Measurements from ENCODE around the gene PPP1R9A.
"Not testable (repeated sequence)": the region's sequence is repeated elsewhere in the genome, so short reads cannot be mapped to it uniquely, and the experiment has no call there.

The PPP1R9A gene

DNA sequence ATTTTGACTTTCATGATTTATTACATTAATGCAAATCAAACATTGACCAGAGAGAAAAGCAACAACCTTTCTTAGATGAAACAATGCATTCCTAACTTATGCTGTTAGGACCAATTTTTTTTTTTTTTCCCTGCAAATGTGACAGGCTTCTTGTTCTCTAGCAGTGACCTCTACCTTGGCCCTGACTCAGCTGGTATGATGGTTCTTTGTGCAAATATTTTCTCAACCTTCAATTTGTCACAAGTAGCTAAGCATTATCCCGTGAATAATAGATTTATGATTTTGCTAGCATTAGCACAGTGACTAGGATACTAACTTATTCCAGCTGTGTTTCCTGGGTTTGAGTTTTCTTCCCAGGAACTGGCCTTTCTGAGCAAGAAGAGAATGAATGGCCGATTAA lies 64.9 kb downstream of the PPP1R9A start:
- no peak for DNase-seq (ENCODE audit: low read depth in 2 of 3, low spot score in 2 of 3)

DNA sequence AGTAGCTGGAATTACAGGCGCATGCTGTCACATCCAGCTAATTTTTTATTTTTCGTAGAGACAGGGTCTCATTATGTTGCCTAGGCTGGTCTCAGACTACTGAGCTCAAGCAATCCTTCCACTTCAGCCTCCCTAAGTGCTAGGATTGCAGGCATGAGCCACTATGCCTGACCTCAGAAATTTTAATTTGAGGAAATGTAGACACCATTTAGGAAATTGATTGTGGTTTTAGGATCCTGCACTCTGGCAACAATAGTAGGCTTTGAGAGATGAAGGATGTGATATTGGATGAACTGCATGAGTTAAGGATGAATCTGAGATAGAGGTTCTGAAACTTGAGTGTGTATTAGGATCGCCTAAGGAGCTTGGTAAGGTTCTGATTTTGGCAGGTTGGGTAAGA lies 66.5 kb downstream of the PPP1R9A start:
- DNase-seq (ENCODE audit: low read depth in 2 of 3, low spot score in 2 of 3): no peak

DNA sequence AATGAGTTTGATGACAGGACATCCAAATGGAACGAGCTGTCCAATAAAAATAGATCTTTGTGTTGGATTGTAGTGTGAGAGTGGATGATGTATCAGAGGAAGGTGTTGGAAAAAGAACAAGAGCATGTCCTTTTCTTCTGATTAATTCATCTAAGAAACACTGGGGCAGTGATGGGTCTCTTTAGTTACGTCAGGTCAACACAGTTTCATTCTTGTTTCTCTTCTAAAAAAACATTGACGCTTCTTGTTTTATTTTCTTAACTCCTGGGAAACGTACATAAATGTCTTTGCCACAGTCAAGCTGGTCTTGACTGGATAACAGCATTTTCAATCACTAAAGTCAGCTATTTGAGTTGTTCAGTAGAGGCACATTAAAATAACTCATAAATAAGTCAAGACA lies 67.0 kb downstream of the PPP1R9A start:
- DNase-seq (ENCODE audit: low read depth in 2 of 3, low spot score in 2 of 3): no peak

DNA sequence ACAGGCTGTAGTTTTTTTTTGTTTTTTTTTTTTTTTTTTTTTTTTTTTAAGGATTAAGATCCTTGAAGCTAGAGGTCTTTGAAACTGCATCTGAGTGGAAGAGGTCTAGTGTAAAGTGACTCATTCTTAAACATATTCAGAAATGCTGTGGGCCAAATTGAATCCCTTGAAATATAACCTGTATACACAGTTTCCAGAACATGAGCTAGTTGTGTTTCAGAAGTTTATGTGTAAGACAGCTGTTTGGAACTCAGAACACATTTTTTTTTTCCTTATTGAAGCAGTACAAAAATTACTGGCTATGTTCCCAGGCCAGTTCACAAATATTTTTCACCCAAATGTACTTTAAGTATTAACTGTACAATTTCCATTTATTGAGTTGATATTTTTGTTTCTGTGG lies 67.9 kb downstream of the PPP1R9A start:
- DNase-seq (ENCODE audit: low read depth in 2 of 3, low spot score in 2 of 3): no peak

DNA sequence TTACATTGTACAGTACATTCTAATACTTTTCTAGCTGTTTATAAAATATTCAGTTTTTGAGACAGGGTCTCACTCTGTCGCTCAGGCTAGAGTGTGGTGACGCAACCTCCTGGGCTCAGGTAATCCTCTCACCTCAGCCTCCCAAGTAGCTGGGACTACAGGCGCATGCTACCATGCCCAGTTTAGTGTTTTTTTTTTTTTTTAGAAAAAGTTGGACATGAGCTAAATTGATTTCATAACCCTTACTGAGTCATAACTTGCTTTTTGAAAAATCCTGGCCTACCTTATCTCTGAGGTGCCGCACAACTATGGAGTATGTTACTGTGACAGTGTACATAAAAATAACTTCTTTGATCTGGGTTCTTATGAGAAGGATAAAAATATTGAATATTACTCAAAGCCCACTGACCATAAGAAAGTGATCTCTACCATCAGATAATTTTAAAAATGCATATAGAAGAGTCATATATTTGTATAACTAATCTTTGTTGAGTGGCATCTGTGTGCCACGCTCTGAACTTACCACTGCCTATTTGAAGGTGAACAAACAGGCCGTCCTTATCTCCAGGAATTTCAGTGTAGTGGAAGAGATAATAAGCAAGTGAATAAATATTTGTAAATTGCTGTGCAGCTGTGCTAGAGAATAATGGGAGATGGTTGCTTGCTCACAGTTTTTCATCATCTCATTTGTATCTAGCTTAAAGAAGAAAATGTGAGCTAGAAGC lies 73.2 kb downstream of the PPP1R9A start:
- DNase-seq (ENCODE audit: low read depth in 2 of 3, low spot score in 2 of 3): no peak

DNA sequence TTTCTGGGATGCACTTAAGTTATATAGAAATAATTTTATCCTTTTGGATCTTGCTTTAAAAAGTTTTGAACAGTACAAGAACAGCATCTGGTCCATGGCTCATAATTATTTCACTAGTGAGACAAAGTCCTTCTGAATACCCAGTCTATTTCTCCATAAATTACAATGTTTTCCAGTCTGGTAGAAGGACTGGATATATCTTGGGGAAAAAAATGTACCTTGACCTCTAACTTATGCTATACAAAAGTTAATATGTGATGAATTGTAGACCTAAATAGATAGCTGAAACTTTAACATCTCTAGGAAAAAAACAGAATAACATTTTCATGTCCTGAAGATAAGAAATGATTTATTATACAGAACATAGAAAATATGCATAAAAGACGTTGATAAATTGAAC lies 88.5 kb downstream of the PPP1R9A start:
- no peak for DNase-seq (ENCODE audit: low read depth in 2 of 3, low spot score in 2 of 3)

DNA sequence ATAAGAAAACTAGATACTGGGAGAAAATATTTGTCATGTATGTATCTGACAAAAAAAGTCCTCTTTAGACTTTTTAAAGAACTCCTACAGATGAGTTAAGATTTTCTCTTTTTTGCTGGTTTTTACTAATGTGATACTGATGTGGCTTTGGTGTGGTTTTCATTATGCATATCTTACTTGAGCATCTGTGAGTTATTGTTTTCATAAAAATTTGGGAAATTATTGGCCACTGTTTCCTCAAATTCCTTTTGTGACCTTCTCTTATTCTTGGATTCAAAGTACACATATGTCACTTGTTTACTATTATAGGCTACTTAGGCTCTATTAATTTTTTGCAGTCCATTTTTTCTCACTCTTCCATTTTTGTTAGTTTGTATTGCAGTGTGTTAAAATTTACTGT lies 89.0 kb downstream of the PPP1R9A start:
- no peak for DNase-seq (ENCODE audit: low read depth in 2 of 3, low spot score in 2 of 3)

DNA sequence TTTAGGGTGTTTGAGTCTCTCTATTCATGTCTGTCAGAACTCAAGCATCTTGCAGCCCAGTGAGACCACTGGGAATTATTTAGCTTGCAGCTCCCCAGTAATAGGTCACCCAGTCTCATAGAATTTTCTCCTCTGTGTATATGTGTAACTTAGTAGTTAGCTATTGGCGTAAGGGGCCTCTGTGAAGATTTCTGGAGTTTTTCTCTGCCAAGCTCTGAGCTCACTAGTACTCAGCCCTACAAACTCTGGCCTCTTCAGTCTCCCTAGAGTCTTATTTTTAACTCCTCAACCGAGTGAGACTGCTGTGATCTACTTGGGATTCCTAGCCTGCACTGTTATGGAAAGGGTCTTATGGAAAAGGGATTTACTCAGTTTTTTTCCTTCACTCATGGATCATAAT lies 90.2 kb downstream of the PPP1R9A start:
- no peak for DNase-seq (ENCODE audit: low read depth in 2 of 3, low spot score in 2 of 3)

DNA sequence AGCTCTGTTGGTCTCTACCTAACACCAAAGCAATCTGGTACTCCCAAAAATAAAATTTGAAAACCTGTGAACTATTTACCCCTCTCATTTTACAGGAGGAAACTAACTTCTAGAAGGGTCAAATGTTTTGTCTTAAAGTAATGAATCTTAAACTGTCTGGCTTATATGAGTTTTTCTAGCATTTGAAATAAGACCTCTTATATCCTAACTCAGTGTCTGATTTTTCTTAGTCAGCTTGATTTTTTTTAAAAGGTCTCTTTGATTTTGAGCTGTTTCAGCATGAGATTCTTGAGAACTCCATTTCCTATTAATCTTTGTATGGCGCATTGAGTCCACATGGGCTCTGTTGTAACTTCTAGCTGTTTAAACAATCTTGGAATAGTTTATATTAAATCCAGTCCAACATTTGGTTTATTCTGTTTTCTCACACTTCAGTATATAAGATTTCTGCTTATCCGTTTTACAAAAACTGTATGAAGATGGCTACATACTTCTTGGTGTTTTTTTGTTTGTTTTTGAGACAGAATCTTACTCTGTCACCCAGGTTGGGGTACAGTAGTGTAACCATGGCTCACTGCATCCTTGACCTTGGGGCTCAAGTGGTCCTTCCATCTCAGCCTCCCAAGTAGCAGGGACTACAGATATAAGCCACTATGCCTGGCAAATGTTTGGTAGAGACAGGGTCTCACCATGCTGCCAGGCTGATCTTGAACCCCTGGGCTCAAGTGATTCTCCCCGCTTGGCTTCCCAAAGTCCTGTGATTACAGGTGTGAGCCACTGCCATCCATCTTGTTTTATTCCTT lies 91.1 kb downstream of the PPP1R9A start:
- DNase-seq (ENCODE audit: low read depth in 2 of 3, low spot score in 2 of 3): no peak

DNA sequence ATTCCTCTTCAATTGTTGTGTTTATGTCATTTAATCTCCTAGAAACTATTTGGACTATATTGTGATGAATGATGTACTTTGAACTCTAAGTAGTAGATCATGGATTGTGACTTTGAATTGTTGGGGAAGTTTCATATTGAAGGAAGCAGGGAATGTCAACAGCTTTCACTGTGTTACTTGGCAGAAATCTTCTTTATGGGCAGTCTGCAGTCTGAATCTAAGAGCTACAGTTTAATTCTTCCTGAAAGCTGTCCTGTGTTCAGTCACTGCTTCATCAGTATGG lies 91.6 kb downstream of the PPP1R9A start:
- DNase-seq (ENCODE audit: low read depth in 2 of 3, low spot score in 2 of 3): no peak

DNA sequence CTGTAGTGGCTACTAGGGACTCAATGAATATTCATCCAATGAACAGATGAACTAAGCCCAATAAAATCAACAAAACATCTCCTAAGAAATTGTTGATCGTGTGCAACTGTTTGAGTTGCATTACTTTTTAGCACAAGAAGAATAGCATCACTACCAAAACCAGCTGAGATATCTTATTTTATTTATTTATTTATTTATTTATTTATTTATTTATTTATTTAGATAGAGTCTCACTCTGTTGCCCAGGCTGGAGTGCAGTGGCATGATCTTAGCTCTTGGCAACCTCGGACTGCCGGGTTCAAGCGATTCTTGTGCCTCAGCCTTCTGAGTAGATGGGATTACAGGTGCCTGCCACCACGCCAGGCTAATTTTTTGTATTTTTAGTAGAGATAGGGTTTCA lies 92.2 kb downstream of the PPP1R9A start:
- DNase-seq (ENCODE audit: low read depth in 2 of 3, low spot score in 2 of 3): not testable (repeated sequence)

DNA sequence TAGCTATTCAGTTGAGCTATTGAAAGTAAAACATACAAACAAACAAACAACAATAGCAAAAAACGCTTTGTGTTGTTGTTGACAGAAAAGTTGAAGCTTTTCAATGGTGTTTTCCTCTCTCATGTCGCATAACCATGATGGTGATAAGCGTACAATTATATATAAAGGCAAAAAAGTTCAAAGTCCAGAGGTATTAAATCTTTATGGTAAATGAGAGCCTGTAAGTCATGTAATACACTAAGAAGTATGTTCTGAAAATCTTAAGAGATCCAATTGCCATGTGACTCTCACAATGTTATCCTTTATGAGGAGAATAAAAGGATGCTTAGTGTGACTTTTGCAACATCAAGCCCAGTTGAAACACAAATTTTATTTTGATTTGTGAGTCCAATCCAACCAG lies 93.9 kb downstream of the PPP1R9A start:
- no peak for DNase-seq (ENCODE audit: low read depth in 2 of 3, low spot score in 2 of 3)

DNA sequence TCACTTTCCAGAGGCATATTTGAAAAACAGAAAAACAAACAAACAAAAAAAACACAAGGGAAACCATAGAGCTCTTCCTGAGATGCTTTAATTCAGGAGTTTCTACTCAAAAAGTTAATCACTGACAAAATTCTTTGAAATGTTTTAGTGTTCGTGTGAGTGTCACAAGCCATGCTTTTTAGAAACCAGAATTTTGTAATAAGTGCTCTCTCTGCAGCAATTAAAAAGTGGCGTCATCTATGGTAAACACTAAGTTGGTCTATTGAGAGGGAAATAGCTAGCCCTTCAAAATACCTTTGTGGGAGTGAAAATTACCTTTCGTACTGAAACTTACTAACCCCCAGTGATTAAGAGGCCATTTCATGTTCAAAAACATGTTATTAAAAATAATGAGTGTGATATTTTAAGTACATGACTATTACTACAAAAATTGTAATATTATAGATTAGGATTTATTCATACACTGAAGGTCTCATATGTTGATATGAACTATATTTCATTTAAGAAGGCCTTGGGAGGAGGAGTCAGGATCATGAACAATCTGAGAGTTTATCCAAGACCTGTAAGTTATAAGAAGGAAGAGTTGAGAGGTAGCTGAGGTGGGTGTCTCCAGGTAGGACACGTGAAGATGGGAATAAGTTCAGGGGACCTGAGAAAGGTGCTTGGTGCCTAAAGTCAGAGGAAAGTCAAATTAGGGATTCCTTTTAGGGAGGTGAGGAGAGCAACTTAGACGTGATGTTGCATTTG lies 94.6 kb downstream of the PPP1R9A start:
- DNase-seq (ENCODE audit: low read depth in 2 of 3, low spot score in 2 of 3): no peak

DNA sequence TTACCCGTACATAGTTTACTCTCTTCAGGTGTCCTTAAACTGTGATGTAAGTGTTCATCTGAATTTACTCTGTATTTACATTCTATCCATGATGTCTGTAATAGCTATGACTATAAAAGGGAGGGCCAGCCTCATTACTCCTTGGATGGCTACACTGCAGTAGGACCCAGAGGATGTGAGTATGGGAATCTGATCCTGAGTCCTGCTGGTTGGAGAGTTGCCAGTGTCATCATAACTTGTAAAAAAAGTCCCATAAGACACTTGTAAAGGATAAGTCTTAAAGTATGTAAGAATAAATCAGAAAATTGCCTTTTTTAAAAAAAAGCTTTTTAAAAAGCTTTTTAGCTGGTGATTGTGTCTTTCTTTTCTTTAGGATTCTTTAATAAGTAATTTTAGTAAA lies 95.4 kb downstream of the PPP1R9A start:
- no peak for DNase-seq (ENCODE audit: low read depth in 2 of 3, low spot score in 2 of 3)

DNA sequence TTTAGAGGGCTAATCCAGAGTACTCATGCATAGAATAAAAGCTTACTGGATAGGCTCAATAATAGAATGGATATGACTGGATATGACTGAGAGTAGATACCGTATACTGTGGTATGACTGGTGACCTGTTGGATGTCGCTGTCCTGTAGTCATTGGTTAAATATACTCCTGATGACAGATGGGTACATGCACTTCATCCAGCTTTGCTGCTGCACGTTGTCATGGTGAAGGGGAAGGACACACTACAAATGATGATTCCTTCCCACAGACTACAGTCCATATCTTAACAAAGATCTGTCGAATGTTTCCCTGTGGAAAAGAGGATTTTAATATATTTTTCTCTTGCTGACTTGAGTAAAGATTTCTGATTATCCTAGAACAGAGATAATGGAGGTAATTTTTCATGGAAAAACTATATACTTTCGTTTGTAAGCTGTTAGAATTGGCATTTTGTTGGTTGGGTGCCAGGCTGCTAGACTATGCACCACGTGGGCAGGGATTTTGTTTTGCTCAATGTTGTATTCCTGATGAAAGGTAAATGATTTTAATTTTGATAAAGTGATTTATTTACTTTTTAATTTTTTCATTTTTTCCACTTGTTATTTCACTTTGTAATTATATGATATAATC lies 97.3 kb downstream of the PPP1R9A start:
- no peak for DNase-seq (ENCODE audit: low read depth in 2 of 3, low spot score in 2 of 3)

DNA sequence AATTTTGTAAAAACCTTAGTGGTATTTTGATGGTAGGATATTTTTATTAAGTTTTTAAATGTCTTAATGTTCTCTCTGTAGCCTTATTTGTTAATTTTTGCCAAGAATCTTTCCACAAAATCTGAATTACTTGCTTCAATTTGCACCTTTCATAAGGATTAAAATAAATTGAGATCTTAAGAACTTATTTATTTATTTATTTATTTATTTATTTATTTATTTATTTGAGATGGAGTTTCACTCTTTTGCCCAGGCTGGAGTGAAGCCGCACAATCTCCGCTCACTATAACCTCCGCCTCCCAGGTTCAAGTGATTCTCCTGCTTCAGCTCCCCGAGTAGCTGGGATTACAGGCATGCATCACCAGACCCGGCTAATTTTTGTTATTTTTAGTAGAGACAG lies 98.6 kb downstream of the PPP1R9A start:
- DNase-seq (ENCODE audit: low read depth in 2 of 3, low spot score in 2 of 3): no peak

DNA sequence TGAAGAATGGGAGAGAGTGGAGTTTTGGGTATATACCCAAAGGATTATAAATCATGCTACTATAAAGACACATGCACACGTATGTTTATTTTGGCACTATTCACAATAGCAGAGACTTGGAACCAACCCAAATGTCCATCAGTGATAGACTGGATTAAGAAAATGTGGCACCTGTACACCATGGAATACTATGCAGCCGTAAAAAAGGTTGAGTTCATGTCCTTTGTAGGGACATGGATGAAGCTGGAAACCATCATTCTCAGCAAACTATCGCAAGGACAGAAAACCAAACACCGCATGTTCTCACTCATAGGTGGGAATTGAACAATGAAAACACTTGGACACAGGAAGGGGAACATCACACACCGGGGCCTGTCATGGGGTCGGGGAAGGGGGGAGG lies 101.4 kb downstream of the PPP1R9A start:
- DNase-seq (ENCODE audit: low read depth in 2 of 3, low spot score in 2 of 3): not testable (repeated sequence)

DNA sequence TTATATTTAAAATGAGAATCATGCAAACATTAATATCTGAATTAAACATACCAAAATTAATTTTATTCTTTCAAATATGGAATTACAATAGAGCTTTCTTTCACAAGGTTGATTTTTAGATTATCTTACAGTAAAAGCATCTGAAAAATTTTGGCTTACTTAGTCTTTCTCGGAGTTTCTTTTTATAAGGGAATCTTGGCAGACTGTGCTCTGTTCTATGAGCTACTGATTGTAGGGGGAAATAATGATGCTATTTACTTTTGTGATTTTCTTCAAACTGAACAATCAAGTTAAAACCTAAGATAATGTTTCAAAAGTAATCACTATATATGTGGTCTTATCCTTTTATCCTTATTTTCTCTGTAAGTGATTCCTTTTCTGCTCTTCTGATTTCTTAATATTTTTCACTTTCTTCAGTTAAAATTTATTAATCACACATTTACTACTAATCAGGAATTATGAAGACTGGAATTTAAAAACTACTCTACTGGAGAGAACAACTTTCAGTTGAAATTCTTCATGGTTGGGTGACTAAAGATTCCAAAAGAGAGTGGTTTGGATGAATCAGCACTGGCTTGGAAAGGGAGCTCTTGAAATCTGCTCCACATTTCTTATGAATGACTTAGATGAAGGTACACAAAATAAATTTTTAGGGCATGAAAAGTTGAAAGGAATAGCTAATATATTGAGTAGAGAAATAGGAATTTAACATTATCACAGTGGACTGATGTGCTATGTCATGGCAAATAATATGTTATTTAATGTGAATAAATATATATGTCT lies 103.9 kb downstream of the PPP1R9A start:
- DNase-seq (ENCODE audit: low read depth in 2 of 3, low spot score in 2 of 3): no peak

DNA sequence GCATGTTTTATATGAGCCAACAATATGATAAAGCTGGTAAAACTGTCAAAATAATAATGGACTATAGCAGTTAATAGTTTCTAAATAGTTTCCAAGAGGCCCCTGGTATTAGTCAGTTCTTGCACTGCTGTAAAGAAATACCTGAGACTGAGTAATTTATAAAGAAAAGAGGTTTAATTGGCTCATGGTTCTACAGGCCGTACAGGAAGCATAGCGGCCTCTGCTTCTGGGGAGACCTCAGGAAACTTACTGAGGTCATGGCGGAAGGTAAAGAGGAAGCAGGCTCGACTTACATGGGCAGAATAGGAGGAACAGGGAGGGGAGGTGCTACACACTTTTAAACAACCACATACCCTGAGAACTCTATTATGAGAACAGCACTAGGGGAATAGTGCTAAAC lies 104.6 kb downstream of the PPP1R9A start:
- no peak for DNase-seq (ENCODE audit: low read depth in 2 of 3, low spot score in 2 of 3)

DNA sequence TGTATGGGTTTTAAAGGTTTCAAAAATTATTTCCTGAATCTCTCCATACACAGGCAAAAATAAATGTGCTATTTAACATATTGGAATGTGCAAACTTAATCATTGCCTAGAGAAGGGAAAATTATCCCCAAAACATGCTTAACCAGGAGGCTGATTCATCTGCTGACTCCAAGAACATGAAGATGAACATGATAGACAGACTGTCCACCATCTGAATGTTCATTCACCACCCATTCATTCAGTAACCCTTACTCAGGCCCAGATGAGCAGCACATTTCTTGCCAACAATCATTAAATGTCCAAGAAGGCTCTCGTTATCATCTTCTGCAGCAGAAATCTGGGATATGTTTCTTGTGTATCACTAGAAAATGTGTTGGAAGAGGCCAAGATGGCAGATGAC lies 110.6 kb downstream of the PPP1R9A start:
- no peak for DNase-seq (ENCODE audit: low read depth in 2 of 3, low spot score in 2 of 3)

DNA sequence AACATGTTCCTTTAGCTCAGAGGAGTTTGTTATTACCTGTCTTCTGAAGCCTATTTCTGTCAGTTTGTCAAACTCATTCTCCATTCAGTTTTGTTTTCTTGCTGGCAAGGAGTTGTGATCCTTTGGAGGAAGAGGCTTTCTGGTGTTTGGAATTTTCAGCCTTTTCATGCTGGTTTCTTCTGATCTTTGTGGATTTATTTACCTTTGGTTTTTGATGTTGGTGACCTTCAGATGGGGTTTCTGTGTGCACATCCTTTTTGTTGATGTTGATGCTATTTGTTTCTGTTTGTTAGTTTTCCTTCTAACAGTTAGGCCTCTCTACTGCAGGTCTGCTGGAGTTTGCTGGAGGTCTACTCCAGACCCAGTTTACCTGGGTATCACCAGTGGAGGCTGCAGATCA lies 118.6 kb downstream of the PPP1R9A start:
- DNase-seq (ENCODE audit: low read depth in 2 of 3, low spot score in 2 of 3): no peak

All from activated CD8-positive, alpha-beta memory T cell treated with anti-CD3 and anti-CD28 coated beads for 48 hours (primary cell).